Activated CD4-positive, CD25-positive, alpha-beta regulatory T cell treated with anti-CD3 and anti-CD28 coated beads, Interleukin-2, amount 50 U/mL, for 24 hours (primary cell): Measurements from ENCODE around the gene VWA3A.
"Not testable (repeated sequence)": the region's sequence is repeated elsewhere in the genome, so short reads cannot be mapped to it uniquely, and the experiment has no call there.

Source experiments
- ATAC-seq, 2 donors: fragments of 150-1000 bp; cut with Tn5 transposase; one replicate each; pipeline ENCODE4 v1.10.0; 2021; ENCODE audit warnings: mild to moderate bottlenecking in 1 of 2, moderate library complexity in 1 of 2

VWA3A gene, protein sequence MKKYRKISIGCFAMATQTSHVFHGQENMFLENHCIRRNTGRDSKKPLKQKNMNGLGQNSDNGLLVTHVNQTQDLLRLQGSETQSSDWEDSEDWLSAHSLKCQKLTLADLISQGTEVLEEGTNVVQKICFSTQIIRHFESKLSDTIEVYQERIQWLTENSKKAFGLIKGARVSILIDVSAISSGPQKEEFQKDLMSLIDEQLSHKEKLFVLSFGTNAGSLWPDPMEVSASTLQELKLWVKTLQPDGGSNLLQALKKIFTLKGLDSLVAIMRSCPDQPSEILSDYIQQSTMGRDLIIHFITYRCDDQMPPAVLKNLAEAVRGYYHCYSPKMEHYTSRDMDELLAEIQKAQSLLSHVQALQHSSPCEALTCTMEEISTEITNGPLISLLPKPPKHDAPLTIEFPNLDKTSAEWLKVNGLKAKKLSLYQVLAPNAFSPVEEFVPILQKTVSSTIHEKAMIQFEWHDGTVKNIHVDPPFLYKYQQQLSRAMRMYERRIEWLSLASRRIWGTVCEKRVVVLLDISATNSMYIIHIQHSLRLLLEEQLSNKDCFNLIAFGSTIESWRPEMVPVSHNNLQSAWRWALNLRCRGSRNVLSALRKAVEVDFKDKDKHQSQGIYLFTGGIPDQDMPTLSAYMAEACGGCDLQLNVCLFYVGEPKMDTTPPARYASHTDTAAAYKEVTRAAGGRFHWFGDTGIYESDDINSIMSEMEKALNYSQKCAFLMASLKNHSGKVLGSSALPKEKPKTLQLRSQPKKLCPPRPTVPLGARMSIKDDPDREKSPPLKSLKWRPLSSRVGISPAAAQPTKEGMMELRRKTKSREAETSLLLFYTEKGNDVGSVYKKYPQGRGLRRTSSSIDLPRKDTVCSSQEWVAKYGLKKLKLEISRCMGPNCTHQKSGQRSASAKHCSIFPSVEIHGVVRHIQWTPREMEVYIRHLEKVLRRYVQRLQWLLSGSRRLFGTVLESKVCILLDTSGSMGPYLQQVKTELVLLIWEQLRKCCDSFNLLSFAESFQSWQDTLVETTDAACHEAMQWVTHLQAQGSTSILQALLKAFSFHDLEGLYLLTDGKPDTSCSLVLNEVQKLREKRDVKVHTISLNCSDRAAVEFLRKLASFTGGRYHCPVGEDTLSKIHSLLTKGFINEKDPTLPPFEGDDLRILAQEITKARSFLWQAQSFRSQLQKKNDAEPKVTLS

DNA sequence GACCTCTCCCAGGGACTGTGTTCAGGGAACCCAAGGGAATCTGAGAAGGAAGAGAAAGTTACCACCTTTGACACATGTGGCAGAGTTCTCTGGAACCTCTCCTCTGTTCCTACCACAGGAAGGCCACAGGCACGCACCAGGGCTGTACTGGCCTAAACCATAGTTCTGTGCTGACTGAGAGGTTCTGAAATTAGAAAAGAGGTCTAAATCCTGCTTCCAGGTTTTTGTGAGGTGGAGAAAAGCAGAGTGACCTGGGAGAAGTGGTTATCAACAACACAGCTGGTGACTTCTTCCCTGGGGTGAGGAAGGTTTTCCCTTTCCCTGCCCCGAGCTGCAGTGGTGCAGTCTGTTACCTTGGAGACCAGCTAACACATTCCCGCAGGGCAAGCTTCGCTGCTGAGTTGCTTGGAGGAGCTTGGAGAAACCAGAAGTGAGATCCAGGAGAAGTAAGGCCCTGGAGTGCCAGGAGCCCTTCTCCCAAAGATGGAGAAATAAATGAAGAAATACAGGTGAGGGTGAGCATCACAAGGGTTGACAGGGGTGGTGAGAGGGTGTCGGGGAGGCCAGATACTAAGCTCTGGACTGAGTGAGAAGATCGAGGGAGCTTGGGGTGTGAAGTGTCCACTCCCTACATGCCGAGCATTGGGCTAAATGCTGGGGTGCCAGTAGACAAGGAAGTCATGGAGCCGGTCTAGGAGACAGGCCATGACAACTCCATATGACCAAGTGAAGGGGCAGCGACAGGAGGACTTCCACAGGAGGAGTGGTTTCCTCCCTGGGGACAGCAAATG, at the start of gene VWA3A:
Gene VWA3A, plus strand, starts transcription at position 399 of the 791 bp plus-strand sequence. Its CDS starts 97 bp downstream, at position 496.
- ATAC-seq, result no peak

DNA sequence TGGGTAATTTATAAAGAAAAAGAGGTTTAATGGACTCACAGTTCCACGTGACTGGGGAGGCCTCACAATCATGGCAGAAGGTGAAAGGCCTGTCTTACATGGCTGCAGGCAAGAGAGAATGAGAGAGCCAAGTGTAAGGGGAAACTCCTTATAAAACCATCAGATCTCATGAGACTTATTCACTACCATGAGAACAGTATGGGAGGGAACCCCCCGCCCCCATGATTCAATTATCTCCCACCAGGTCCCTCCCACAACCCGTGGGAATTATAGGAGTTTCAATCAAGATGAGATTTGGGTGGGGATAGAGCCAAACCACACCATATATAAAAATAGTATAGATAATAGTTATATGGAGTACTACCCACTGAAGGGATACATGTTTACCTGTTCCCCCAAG, 48.5 kb upstream of the VWA3A start:
- ATAC-seq, result not testable (repeated sequence)

DNA sequence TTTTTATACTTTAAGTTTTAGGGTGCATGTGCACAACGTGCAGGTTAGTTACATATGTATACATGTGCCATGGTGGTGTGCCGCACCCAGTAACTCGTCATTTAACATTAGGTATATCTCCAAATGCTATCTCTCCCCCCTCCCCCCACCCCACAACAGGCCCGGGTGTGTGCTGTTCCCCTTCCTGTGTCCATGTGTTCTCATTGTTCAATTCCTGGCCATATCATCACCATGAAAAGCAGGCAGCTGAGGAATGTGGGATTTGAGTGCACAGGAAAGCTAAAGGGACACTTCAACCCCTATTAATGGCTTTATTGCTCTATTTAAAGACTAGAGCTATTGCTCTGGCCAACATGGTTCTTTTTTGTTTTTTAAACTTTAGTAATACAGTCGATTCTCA, 46.5 kb upstream of the VWA3A start:
- ATAC-seq, result not testable (repeated sequence)

DNA sequence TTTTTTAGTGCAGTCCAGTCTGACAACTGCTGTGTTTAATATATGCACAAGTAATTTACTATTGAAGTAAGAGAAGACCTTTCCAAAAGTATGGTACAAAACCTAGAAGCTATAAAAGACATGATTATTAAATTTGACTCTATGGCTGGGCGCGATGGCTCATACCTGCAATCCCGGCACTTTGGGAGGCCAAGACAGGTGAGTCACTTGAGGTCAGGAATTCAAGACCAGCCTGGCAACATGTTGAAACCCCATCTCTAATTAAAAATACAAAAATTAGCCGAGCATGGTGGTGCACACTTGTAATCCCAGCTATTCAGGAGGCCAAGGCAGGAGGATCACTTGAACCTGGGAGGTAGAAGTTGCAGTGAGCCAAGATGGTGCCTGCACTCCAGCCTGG, 41.4 kb upstream of the VWA3A start:
- ATAC-seq, result no peak

DNA sequence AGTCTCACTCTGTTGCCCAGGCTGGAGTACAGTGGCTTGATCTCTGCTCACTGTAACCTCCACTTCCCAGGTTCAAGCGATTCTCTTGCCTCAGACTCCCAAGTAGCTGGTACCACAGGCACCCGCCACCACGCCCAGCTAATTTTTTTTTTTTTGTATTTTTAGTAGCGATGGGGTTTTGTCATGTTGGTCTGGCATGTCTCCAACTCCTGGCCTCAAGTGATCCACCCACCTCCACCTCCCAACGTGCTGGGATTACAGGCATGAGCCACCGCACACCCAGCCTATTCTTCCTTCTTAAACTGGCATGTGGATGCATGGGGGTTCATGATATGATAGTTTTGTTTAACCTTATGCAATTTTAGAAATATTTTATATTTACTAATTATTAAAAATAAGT, 39.4 kb upstream of the VWA3A start:
- ATAC-seq, result no peak

DNA sequence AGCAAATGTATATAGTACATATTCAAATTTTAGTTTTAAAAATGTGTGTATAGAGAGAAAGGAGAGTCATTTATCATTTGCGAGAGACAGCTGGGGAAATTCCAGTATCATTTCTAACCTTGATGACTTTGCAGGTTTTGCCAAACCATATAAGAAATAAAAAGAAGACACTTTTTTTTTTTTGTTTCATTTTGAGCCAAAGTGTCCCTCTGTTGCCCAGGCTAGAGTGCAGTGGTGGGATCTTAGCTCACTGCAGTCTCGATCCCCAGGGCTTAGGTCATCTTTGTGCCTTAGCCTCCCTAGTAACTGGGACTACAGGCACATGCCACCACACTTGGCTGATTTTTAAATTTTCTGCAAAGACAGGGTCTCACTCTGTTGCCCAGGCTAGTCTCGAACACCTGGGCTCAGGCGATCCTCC, 38.4 kb upstream of the VWA3A start:
- ATAC-seq, result peak; percentile 65 to 75

DNA sequence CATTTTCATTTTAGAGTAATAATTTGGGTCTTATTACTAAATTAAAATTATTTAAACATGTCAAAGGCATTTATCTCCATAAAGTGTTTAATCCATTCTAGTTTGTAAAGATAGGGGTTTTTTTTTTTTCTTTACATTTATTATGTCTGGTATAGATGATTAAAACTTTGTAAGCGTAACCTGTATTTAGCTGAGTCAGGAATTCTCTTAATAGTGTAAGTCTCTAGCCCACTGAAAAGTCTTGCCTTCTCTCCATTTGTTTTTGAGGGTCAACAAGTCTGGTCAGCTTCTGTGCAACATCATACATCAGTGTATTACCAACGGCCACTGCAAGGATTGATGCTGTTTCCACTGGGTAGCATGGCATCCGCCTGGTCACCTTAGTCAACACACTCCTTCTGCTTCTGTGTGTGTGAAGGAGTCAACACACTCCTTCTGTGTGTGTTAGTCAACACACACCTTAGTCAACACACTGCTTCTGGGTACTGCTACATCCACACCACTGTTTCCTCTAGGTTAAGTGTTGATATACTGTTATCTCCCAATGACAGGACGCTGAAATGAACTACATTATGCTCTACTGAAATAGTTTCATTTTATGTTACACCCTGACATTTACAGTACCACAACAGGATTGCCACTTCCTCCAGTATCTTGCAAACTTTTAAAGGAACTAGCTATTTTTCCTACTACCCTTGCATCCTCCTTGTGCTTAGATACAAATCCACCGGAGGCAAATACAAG, 37.3 kb upstream of the VWA3A start:
- peak; percentile 71 to 73 for ATAC-seq

DNA sequence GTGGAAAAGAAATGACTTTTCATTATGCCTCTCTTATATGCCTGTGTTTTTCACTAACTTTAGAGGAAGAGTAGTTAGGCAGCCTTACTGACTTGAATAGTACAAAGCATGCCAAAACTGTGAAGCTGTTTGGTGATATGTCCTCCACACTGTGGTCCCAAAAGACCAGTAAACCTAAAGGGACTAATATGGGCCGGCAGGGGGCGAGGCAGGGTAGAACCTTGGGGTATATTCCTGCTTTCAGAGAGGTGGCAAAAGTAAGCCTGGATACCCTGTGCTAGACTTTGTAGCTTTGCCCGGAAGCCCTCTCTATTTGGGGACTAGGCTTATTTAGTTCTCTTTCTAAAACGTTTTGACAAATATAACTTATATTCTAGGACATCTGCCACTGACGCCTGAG, 36.5 kb upstream of the VWA3A start:
- ATAC-seq, result no peak

DNA sequence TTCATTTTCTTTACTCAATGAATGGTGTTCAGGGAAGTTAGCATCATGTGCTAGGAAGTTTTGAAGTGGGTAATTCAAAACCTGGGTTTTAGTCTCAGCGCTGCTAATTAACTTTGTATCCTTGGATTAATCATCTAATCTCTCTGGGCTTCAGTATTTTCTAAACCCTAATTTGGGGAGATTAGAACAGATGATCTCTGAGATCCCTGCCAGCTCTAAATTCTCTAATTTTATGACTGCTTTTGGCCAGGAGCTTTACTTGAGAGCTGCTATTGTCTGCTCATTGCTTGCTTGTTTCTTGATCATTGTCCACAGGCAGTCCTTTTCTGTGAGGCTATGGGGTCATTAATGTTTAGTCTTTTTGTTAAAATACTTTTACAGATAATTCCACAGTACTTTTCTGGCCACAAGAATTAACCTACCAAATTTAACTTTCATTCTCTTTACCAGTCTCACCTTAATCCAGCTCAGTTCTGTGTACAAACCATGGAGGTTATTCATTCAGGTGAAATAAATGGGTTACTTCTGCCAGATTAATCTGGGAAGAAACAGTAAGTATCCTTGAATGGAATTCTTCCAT, 28.4 kb upstream of the VWA3A start:
- ATAC-seq, result no peak

DNA sequence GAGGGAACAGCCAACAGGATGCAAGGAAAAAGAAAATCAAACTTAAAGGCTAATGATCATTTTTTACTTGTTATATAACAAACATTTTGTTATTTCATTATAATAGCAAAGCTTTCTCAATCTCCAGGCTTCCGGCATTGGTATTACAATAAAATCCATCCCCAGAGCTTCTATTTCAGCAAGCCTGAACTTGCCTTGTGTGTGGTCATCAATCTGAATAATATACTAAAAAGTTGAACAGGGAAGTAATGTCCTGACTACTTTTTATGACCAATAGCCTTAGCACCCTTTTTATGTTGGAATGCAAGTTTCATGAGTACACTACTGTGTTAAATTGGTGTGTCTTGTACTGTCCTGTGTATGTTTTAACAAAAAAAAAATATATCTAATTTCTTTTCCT, 27.1 kb upstream of the VWA3A start:
- no peak for ATAC-seq

DNA sequence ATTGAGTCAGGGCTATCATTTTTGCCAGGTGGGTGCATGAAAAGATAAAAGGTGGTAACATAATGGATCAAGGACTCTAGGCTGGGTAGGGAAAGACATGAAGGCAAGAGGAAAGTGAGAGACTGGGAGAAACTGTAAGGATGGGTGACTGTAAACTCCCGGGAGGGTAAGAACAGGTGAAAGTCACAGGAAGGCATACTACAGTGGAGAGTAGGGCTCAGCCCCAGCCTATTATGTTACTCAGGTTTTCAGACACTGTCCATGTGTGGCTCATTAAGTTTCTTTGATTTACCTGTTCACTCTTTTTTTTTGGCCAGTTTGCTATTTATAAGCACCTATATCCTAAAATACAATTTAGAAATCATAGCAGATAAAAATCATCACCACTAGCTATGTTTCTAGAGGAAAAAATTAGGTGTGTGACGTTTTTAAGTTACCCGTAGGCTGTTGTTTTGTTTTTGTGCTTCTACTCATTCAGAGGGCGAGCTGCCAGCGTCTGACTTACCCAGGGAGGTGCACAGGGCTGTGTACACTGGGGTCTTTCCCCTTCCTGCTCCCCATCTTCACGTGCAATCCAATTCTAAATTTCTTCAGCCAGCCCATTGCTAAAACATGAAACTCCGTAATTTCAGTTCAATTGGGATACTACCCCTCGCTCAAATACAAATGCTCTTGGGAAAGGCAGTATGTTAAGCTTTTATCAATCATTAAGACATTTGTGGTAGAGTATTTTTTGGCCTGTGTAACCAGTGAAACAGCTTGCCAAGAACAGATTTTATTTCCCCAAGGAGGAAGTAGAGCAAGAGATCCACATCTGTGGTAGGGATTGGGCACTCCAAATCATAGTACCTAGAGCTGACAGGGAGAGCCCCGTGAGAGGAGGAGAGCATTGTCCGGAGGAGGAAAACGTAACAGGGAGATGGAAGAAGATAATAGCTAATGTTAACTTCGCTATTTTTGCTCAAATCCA, 21.7 kb upstream of the VWA3A start:
- ATAC-seq, result no peak

DNA sequence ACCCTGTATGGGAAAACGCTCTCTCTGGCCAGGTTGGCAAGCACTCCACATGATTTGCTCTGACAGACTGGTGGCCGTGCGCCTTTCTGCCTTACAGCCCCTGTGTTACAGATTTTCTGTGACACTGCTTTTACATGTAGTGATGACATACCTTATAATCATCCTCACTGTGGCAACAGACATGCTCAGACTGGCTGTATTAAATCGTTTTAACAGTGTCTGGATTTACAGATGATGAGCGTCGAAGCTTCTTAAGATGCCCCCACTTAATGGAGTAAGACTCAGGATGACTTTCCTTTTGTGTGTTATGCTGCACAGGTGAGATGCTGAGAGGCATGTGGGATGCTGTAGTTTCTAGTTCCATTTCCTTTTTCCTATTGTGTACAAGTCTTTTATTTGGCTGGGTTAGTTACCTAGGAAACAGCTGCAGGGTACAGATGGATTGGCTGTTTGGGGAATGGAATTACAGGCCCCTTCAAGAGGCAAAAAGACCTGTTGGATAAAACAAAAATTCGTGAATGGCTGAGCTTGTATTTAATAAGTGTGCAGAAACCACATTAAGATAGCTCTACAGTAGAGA, 20.9 kb upstream of the VWA3A start:
- ATAC-seq, result no peak

DNA sequence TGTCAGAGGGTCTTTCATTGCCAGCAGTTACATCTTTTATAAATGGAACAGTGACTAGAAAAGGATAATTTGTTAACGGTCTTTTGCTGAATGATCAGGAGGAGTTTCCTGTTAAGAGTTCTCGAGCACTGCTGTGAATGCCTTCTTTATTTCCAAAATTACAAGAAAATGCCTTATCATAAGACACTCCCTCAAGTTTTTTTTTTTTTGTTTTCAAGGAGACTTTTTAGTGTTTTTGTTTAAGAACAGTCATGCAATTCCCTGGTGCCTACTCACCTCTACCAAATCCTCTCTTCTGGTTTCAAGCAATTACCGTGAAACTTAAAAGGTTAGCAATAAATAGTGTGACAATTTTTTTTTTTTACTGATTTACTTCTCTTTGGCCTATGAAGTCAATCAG, 19.0 kb upstream of the VWA3A start:
- no peak for ATAC-seq

DNA sequence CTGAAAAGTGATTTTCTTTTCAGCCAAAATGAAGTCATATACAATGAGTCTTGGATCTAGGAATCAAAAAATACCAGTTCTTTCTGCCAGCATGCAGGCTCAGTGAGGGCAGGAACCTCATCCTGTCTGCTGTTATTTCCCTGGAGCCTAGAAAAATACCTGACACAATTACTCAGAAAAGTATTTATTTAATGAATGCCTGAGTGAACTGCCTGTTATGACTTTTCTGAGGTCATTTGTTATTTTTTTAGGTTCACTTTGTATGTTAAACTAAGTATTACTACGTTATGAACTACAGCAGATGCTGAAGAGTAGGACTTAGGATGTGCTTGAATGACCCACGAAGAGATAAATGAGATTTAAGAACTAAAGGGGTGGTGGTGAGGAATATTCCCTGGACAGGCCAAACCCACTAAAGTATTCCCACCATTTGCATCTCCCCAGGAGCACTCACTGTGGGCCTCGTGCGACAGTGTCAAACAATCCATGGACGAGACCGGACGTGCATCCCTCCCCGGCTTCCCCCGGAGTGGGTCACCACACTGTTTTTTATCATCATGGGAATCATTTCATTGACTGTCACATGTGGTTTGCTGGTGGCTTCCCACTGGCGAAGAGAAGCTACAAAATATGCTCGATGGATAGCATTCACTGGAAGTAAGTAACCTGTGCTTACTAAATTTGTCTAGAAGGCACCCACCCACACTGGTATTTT, 17.1 kb upstream of the VWA3A start:
- no peak for ATAC-seq

DNA sequence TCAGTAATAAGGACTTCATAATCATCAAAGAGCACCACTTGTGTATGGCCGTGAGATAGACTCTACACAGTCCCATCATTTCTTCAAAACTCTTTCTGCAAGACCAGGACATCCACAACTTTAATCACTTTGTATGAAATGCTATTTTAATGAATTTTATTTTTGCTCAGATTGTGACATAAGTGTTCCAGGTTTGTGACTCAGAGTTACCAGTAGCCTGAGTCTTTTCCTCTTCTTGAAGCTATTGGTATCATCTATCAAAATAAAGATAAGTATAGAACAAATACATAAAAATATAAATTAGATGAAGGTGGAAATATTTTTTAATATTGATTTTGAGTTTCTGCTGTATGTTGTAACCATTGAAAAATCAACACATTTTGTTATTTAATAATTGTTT, 16.6 kb upstream of the VWA3A start:
- no peak for ATAC-seq

DNA sequence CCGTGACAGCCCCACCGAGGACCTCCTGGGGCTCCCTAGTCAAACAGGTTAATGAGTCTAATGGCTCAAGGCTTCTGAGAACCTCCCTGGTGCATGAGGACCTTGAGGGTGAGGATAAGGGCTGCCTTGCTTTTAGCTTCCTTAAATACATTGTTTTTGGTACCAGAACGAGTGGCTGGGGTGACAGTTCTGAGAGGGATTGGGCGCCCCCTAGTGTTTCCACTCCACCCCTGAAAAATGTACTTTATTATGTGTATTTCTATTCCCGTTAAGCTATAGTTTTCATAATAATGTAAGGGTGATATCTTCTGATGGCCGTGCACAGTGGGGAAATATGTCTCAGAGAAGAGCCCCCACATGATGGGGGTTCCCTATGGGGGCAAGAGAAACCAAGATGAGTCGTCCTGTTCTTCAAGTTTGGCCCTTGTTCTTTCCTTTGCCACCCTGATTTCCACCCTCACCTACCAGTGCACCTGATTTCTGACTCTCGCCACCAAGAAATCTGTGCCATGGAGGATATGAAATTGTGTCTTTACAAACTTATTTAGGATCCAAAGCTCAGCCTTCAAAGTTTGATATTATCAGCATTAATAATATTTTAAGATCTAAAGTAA, 14.5 kb upstream of the VWA3A start:
- ATAC-seq, result peak in 1 of 2 donors; percentile 63

DNA sequence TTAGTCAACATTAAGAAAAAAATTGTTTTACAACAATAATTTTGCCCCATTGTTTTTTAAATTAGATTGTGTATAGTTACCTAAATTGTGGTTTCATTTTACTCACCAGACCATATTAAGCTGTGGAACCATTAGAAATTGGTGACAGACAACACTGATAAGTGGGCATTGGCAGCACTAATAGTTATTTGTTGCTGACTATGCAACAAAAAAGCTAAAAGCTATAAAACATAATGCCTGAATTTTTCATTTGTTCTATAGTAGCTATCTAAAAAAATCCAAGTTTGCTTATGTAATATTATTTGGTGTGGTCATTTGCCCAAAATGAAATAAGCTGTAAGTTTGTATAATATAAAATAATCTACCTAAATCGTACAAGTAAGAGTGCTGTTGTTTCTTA, 13.7 kb upstream of the VWA3A start:
- ATAC-seq, result no peak

DNA sequence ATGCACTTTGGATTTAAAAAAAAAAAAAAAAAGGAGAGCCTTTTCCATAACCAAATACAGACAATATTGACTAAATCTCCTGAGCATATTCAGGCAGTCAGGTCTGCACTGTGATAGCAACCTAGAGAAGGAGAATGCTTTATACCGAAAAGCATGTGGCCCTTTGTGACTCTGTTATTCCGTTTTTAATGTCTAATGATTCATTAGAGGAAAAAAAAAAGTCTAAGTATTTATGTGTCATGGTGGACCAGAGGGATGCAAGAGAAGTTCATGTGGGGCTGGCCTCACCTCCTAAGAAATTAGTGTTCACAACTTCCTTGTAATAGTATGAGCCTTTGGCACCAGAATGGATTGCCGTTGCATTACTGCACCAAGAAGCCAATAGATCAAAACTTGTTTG, 11.3 kb upstream of the VWA3A start:
- ATAC-seq, result peak in 1 of 2 donors; percentile 58
